ENCODE results near the gene CKS2. TPM values are rescaled to one million over a fixed set of nuclear protein-coding genes. Genes with fewer than 3 reads are reported as not detected.
"Not testable (repeated sequence)": the region's sequence is repeated elsewhere in the genome, so short reads cannot be mapped to it uniquely, and the experiment has no call there.

The CKS2 gene
- polyA plus RNA-seq, 1 donor (not counting 4 experiments of a cell fraction or from before 2014, with no cell fraction given) = 291 TPM

DNA sequence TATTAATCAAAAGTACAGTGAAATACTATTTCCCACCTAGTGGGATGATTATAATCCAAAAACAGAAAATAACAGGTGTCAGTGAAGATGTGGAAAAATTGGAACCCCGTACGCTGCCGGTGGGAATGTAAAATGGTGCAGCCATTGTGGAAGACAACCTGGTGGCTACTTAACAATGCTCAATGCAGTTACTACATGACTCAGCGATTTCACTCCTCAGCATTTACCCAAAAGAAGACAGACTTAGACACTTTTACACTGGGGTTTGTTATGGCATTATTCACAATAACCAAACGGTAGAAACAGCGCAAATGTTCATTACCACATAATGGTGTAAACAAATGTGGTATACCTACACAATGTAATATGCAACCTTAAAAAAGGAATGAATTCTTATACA lies 31.2 kb downstream of the CKS2 start:
- Histone ChIP-seq H4K20me1 (ENCODE audit: control insufficient read depth, extremely low read depth, insufficient read depth, low read length) (no peaks in the 10 kb centered on the region), H3K4me2 (ENCODE audit: control insufficient read depth, extremely low read depth, insufficient read depth, low read depth, low read length) (no peak overlapping the region), H3K79me2 (ENCODE audit: control insufficient read depth, insufficient read depth, low read length) (no peaks in the 10 kb centered on the region), H3K9ac (ENCODE audit: control insufficient read depth, extremely low read depth, insufficient read depth, low read length) (no peak overlapping the region), H3K9me1 (ENCODE audit: control insufficient read depth, extremely low read depth, insufficient read depth, low read length) (peaks cover 2% of the 10 kb centered on the region), H2AFZ (ENCODE audit: control insufficient read depth, low read length) (no peak overlapping the region), H3K4me1 (ENCODE audit: control insufficient read depth, extremely low read depth, insufficient read depth, low read length) (no peaks in the 10 kb centered on the region), H3K27ac (ENCODE audit: control insufficient read depth, insufficient read depth, low read length) (no peak overlapping the region), H3K36me3 (ENCODE audit: control insufficient read depth in 2 of 2, extremely low read depth in 1 of 2, insufficient read depth in 2 of 2, low read length in 2 of 2) (peaks cover 12 to 20% of the 10 kb centered on the region in 2 experiments), H3K9me3 (ENCODE audit: control insufficient read depth, low read depth, low read length) (no peaks in the 10 kb centered on the region), H3K4me3 (ENCODE audit: control insufficient read depth in 2 of 3, extremely low read depth in 1 of 3, insufficient read depth in 2 of 3, low read depth in 1 of 3, low read length in 3 of 3) (no peak overlapping the region), H3K27me3 (ENCODE audit: control insufficient read depth, extremely low read depth, insufficient read depth, low read length) (no peaks in the 10 kb centered on the region)
- TF ChIP-seq EZH2 (IDR thresholded peaks at IDR 0.05; ENCODE audit: low read length) = no peak
- TF ChIP-seq, protein P1, sequence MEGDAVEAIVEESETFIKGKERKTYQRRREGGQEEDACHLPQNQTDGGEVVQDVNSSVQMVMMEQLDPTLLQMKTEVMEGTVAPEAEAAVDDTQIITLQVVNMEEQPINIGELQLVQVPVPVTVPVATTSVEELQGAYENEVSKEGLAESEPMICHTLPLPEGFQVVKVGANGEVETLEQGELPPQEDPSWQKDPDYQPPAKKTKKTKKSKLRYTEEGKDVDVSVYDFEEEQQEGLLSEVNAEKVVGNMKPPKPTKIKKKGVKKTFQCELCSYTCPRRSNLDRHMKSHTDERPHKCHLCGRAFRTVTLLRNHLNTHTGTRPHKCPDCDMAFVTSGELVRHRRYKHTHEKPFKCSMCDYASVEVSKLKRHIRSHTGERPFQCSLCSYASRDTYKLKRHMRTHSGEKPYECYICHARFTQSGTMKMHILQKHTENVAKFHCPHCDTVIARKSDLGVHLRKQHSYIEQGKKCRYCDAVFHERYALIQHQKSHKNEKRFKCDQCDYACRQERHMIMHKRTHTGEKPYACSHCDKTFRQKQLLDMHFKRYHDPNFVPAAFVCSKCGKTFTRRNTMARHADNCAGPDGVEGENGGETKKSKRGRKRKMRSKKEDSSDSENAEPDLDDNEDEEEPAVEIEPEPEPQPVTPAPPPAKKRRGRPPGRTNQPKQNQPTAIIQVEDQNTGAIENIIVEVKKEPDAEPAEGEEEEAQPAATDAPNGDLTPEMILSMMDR (optimal IDR thresholded peaks at IDR 0.05 in 1 of 3, IDR thresholded peaks at IDR 0.05 in 1 of 3, conservative IDR thresholded peaks at IDR 0.05 in 1 of 3; ENCODE audit: extremely low read depth in 1 of 3, insufficient read depth in 2 of 3, low read length in 3 of 3) = no peak
- dilution Hi-C loops (cut with MboI; ENCODE audit: extremely low pct_ligation_motif_present, low sequenced_read_pairs) = no loop called here
- DNase-seq (ENCODE audit: low read depth, low spot score) (no peak), FAIRE-seq (no peak)

DNA sequence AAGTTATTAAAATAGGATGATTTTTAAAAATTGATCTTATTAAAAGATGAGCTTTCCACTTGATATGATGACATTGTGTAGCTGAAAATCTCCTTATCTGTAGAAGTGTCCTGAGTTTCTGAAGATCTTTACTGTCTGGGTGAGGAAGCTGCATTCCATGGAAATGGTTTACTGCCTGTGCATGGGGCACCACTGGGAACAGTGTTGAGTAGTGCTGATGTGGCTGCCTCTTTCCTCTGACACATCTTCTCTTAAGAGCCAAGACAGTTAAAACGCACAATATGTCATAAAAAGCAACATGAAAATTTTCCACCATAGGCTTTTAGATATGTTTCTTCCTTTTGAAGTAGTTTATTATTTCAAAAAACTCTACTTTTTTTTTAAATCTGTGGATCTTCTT lies 32.0 kb downstream of the CKS2 start:
- Histone ChIP-seq H4K20me1 (ENCODE audit: control insufficient read depth, extremely low read depth, insufficient read depth, low read length) (no peaks in the 10 kb centered on the region), H3K36me3 (ENCODE audit: control insufficient read depth in 2 of 2, extremely low read depth in 1 of 2, insufficient read depth in 2 of 2, low read length in 2 of 2) (peaks cover 12 to 20% of the 10 kb centered on the region in 2 experiments), H3K9me1 (ENCODE audit: control insufficient read depth, extremely low read depth, insufficient read depth, low read length) (peaks cover 2% of the 10 kb centered on the region), H3K9ac (ENCODE audit: control insufficient read depth, extremely low read depth, insufficient read depth, low read length) (no peak overlapping the region), H2AFZ (ENCODE audit: control insufficient read depth, low read length) (no peak overlapping the region), H3K27me3 (ENCODE audit: control insufficient read depth, extremely low read depth, insufficient read depth, low read length) (no peaks in the 10 kb centered on the region), H3K4me2 (ENCODE audit: control insufficient read depth, extremely low read depth, insufficient read depth, low read depth, low read length) (no peak overlapping the region), H3K79me2 (ENCODE audit: control insufficient read depth, insufficient read depth, low read length) (no peaks in the 10 kb centered on the region), H3K27ac (ENCODE audit: control insufficient read depth, insufficient read depth, low read length) (no peak overlapping the region), H3K4me3 (ENCODE audit: control insufficient read depth in 2 of 3, extremely low read depth in 1 of 3, insufficient read depth in 2 of 3, low read depth in 1 of 3, low read length in 3 of 3) (no peak overlapping the region), H3K4me1 (ENCODE audit: control insufficient read depth, extremely low read depth, insufficient read depth, low read length) (no peaks in the 10 kb centered on the region), H3K9me3 (ENCODE audit: control insufficient read depth, low read depth, low read length) (no peaks in the 10 kb centered on the region)
- FAIRE-seq (no peak), DNase-seq (ENCODE audit: low read depth, low spot score) (no peak)
- TF ChIP-seq EZH2 (IDR thresholded peaks at IDR 0.05; ENCODE audit: low read length) = no peak
- TF ChIP-seq, protein P1 (optimal IDR thresholded peaks at IDR 0.05 in 1 of 3, IDR thresholded peaks at IDR 0.05 in 1 of 3, conservative IDR thresholded peaks at IDR 0.05 in 1 of 3; ENCODE audit: extremely low read depth in 1 of 3, insufficient read depth in 2 of 3, low read length in 3 of 3) = no peak
- dilution Hi-C loops (cut with MboI; ENCODE audit: extremely low pct_ligation_motif_present, low sequenced_read_pairs) = no loop called here

DNA sequence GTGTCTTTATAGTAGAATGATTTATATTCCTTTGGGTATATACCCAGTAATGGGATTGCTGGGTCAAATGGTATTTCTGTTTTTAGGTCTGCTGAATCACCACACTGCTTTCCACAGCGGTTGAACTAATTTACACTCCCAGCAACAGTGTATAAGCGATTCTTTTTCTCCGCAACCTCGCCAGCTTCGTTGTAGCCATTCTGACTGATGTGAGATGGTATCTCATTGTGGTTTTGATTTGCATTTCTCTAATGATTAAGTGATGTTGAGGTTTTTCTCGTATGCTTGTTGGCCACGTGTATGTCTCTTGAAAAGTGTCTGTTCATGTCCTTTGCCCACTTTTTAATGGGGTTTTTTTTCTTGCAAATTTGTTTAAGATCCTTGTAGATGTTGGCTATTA lies 32.8 kb downstream of the CKS2 start:
- DNase-seq (ENCODE audit: low read depth, low spot score); H3K4me2 ChIP-seq (ENCODE audit: control insufficient read depth, extremely low read depth, insufficient read depth, low read depth, low read length); H3K9ac ChIP-seq (ENCODE audit: control insufficient read depth, extremely low read depth, insufficient read depth, low read length); H3K9me1 ChIP-seq (ENCODE audit: control insufficient read depth, extremely low read depth, insufficient read depth, low read length); H3K4me3 ChIP-seq (ENCODE audit: control insufficient read depth in 2 of 3, extremely low read depth in 1 of 3, insufficient read depth in 2 of 3, low read depth in 1 of 3, low read length in 3 of 3); H2AFZ ChIP-seq (ENCODE audit: control insufficient read depth, low read length); FAIRE-seq; H3K79me2 ChIP-seq (ENCODE audit: control insufficient read depth, insufficient read depth, low read length); H3K4me1 ChIP-seq (ENCODE audit: control insufficient read depth, extremely low read depth, insufficient read depth, low read length); dilution Hi-C loops (cut with MboI; ENCODE audit: extremely low pct_ligation_motif_present, low sequenced_read_pairs); H3K9me3 ChIP-seq (ENCODE audit: control insufficient read depth, low read depth, low read length); H3K27me3 ChIP-seq (ENCODE audit: control insufficient read depth, extremely low read depth, insufficient read depth, low read length); H4K20me1 ChIP-seq (ENCODE audit: control insufficient read depth, extremely low read depth, insufficient read depth, low read length); H3K27ac ChIP-seq (ENCODE audit: control insufficient read depth, insufficient read depth, low read length): not testable (repeated sequence)
- H3K36me3 ChIP-seq (ENCODE audit: control insufficient read depth in 2 of 2, extremely low read depth in 1 of 2, insufficient read depth in 2 of 2, low read length in 2 of 2) = peaks cover 13 to 27% of the 10 kb centered on the region in 2 experiments
